Right renal pelvis (tissue), 4 donors: ENCODE results near the gene FOXP2. TPM values are rescaled to one million over a fixed set of nuclear protein-coding genes. Genes with fewer than 3 reads are reported as not detected.
A peak's percentile ranks its signal among the peaks of the same experiment; 100 is the strongest.
"Not testable (repeated sequence)": the region's sequence is repeated elsewhere in the genome, so short reads cannot be mapped to it uniquely, and the experiment has no call there.

Source experiments
- DNase-seq, 4 donors: peaks; one replicate each; pipeline ENCODE4 v3.0.0-alpha.2; 2013; ENCODE audit warnings: low read depth in 4 of 4, low spot score in 3 of 4, missing footprints in 1 of 4
- polyA plus RNA-seq, 4 donors: library from polyadenylated mRNA; unstranded; fragments of 120-200 nt; gene quantifications; one replicate each; pipeline ENCODE4 v1.2.1, GENCODE V29; 2013; ENCODE audit not compliant: insufficient read length in 4 of 4

The FOXP2 gene
- polyA plus RNA-seq, result 10 to 100 TPM in 2 of 4 donors, 1 to 10 TPM in 2; 7.9 to 13.4 (median 11.3) TPM

- peak in 2 of 4 donors; percentile 16 to 48 for DNase-seq
These were observed at the start of gene FOXP2 for GRCh38 chr7:114414156-114415063. Gene FOXP2, plus strand, starts transcription at chr7:114414815. Its CDS starts 11,697 bp downstream, at chr7:114426512.

- no peak for DNase-seq
These were observed 48.8 kb upstream of the FOXP2 start for GRCh38 chr7:114365791-114366190.

- no peak for DNase-seq
These were observed 46.1 kb upstream of the FOXP2 start for GRCh38 chr7:114368492-114368891.

- DNase-seq, result no peak
These were observed 45.3 kb upstream of the FOXP2 start for GRCh38 chr7:114369294-114369693.

GRCh38 chr7:114372619-114373018 lies 42.0 kb upstream of the FOXP2 start:
- no peak for DNase-seq

- no peak for DNase-seq
These were observed 38.7 kb upstream of the FOXP2 start for GRCh38 chr7:114375907-114376306.

GRCh38 chr7:114383946-114384345 lies 30.7 kb upstream of the FOXP2 start:
- DNase-seq, result not testable (repeated sequence)

GRCh38 chr7:114384346-114384745 lies 30.3 kb upstream of the FOXP2 start:
- DNase-seq, result not testable (repeated sequence)

- DNase-seq, result no peak
These were observed 26.6 kb upstream of the FOXP2 start for GRCh38 chr7:114388021-114388420.

- DNase-seq, result no peak
These were observed 21.9 kb upstream of the FOXP2 start for GRCh38 chr7:114392686-114393085.

GRCh38 chr7:114402876-114403635 lies 11.6 kb upstream of the FOXP2 start:
- no peak for DNase-seq

GRCh38 chr7:114405427-114405826 lies 9.2 kb upstream of the FOXP2 start:
- no peak for DNase-seq

GRCh38 chr7:114409750-114410149 lies 4.9 kb upstream of the FOXP2 start:
- no peak for DNase-seq

GRCh38 chr7:114412548-114412947 lies 2.1 kb upstream of the FOXP2 start:
- DNase-seq, result no peak

GRCh38 chr7:114413761-114414155 lies 857 bp upstream of the FOXP2 start:
- DNase-seq, result no peak

GRCh38 chr7:114415064-114415989 lies 712 bp downstream of the FOXP2 start:
- peak in 1 of 4 donors; percentile 12 for DNase-seq

GRCh38 chr7:114416129-114416990 lies 1.7 kb downstream of the FOXP2 start:
- DNase-seq, result no peak

- DNase-seq, result no peak
These were observed 2.7 kb downstream of the FOXP2 start for GRCh38 chr7:114417290-114417689.

- DNase-seq, result no peak
These were observed 3.5 kb downstream of the FOXP2 start for GRCh38 chr7:114418117-114418516.
